ENCODE measurements around the gene B4GALNT1. TPM values are rescaled to one million over a fixed set of nuclear protein-coding genes. Genes with fewer than 3 reads are reported as not detected.

The B4GALNT1 gene
- total RNA-seq, 2 experiments from 2014 or later: 0.84 to 0.99 TPM

- Mint-ChIP-seq H3K27me3 (ENCODE audit: low read depth) (no peaks in the 10 kb centered on the region), H3K4me1 (ENCODE audit: low read depth) (peaks cover 24% of the 10 kb centered on the region), H3K36me3 (ENCODE audit: low read depth) (peaks cover 29% of the 10 kb centered on the region), H3K9me3 (ENCODE audit: insufficient read depth) (no peaks in the 10 kb centered on the region), H3K27ac (peak within 1 kb of the TSS; percentile 86), H3K4me3 (peak within 1 kb of the TSS; percentile 76)
- ChIA-PET POLR2A (no interaction called here), CTCF (interaction anchor here (1.3 kb wide), 1 partner anchor 23 kb away, joined by 3 read pairs; no protein-coding TSS in a partner anchor)
- DNase-seq (peak; percentile 58), ATAC-seq (peak; percentile 65)
Observed at GRCh38 chr12:57604454-57604991, 28.5 kb downstream of the B4GALNT1 start, which contains the start of gene DTX3. DTX3 (plus strand) TSS chr12:57604824; CDS start chr12:57606518, 1,694 bp downstream.

GRCh38 chr12:57603815-57604453, 29.1 kb downstream of the B4GALNT1 start:
- ChIA-PET CTCF (interaction anchor here (1.5 to 1.7 kb wide), 2 partner anchors 19 to 20 kb away, joined by 4 to 8 read pairs; no protein-coding TSS in a partner anchor), POLR2A (no interaction called here)
- Mint-ChIP-seq H3K4me3 (peak overlapping the region; percentile 73), H3K4me1 (ENCODE audit: low read depth) (peaks cover 24% of the 10 kb centered on the region), H3K9me3 (ENCODE audit: insufficient read depth) (no peaks in the 10 kb centered on the region), H3K36me3 (ENCODE audit: low read depth) (peaks cover 35% of the 10 kb centered on the region), H3K27me3 (ENCODE audit: low read depth) (no peaks in the 10 kb centered on the region), H3K27ac (peak overlapping the region; percentile 73)
- ATAC-seq (no peak), DNase-seq (no peak)

GRCh38 chr12:57603324-57603723, 29.7 kb downstream of the B4GALNT1 start:
- Mint-ChIP-seq H3K27ac (peak overlapping the region; percentile 73), H3K4me1 (ENCODE audit: low read depth) (peaks cover 24% of the 10 kb centered on the region), H3K9me3 (ENCODE audit: insufficient read depth) (no peaks in the 10 kb centered on the region), H3K4me3 (no peak overlapping the region), H3K36me3 (ENCODE audit: low read depth) (peaks cover 38% of the 10 kb centered on the region), H3K27me3 (ENCODE audit: low read depth) (no peaks in the 10 kb centered on the region)
- no peak for DNase-seq
- POLR2A ChIA-PET: no interaction called here
- CTCF ChIA-PET: interaction anchor here (1.5 to 1.7 kb wide), 2 partner anchors 19 to 20 kb away, joined by 4 to 8 read pairs; no protein-coding TSS in a partner anchor
- no peak for ATAC-seq

- Mint-ChIP-seq H3K27me3 (ENCODE audit: low read depth) (no peaks in the 10 kb centered on the region), H3K9me3 (ENCODE audit: insufficient read depth) (no peaks in the 10 kb centered on the region), H3K36me3 (ENCODE audit: low read depth) (peaks cover 42% of the 10 kb centered on the region), H3K4me1 (ENCODE audit: low read depth) (peaks cover 24% of the 10 kb centered on the region), H3K27ac (no peak overlapping the region), H3K4me3 (no peak overlapping the region)
- DNase-seq: no peak
- ChIA-PET POLR2A (no interaction called here), CTCF (interaction anchor here (1.5 to 1.7 kb wide), 2 partner anchors 19 to 20 kb away, joined by 4 to 8 read pairs; no protein-coding TSS in a partner anchor)
- no peak for ATAC-seq
Observed at GRCh38 chr12:57602544-57602943, 30.5 kb downstream of the B4GALNT1 start.

- peaks cover 53% of the 10 kb centered on the region for H3K36me3 Mint-ChIP-seq (ENCODE audit: low read depth)
- no peak overlapping the region for H3K4me3 Mint-ChIP-seq
- no peak for ATAC-seq
- ChIA-PET POLR2A (interaction anchor here (0.5 to 0.9 kb wide), 3 partner anchors 9 to 173 kb away, joined by 3 to 4 read pairs (median 3); partner anchors contain the start of gene PIP4K2C), CTCF (interaction anchor here (0.8 to 1.8 kb wide), 4 partner anchors 9 to 33 kb away, joined by 3 to 8 read pairs (median 4); partner anchors contain the start of gene B4GALNT1)
- H3K9me3 Mint-ChIP-seq (ENCODE audit: insufficient read depth): no peaks in the 10 kb centered on the region
- no peaks in the 10 kb centered on the region for H3K27me3 Mint-ChIP-seq (ENCODE audit: low read depth)
- no peak for DNase-seq
- peaks cover 19% of the 10 kb centered on the region for H3K4me1 Mint-ChIP-seq (ENCODE audit: low read depth)
- no peak overlapping the region for H3K27ac Mint-ChIP-seq
Observed at GRCh38 chr12:57600395-57600794, 32.6 kb downstream of the B4GALNT1 start.

GRCh38 chr12:57593187-57593586, 39.8 kb downstream of the B4GALNT1 start:
- Mint-ChIP-seq H3K36me3 (ENCODE audit: low read depth) (peaks cover 28% of the 10 kb centered on the region), H3K4me3 (no peak overlapping the region), H3K9me3 (ENCODE audit: insufficient read depth) (no peaks in the 10 kb centered on the region), H3K27ac (no peak overlapping the region), H3K27me3 (ENCODE audit: low read depth) (no peaks in the 10 kb centered on the region), H3K4me1 (ENCODE audit: low read depth) (peaks cover 28% of the 10 kb centered on the region)
- ATAC-seq (no peak), DNase-seq (no peak)
- ChIA-PET POLR2A (interaction anchor here (0.6 to 1.3 kb wide), 2 partner anchors 10 to 12 kb away, joined by 3 to 5 read pairs; no protein-coding TSS in a partner anchor), CTCF (interaction anchor here (1.1 to 4.8 kb wide), 9 partner anchors 10 to 163 kb away, joined by 3 to 49 read pairs (median 4); no protein-coding TSS in a partner anchor)

- H3K27ac Mint-ChIP-seq: no peak overlapping the region
- CTCF ChIA-PET: interaction anchor here (0.9 to 4.8 kb wide), 9 partner anchors 10 to 164 kb away, joined by 3 to 49 read pairs (median 4); no protein-coding TSS in a partner anchor
- POLR2A ChIA-PET: interaction anchor here (0.7 to 2.2 kb wide), 3 partner anchors 13 to 73 kb away, joined by 3 to 12 read pairs (median 5); no protein-coding TSS in a partner anchor
- no peak for DNase-seq
- H3K27me3 Mint-ChIP-seq (ENCODE audit: low read depth): no peaks in the 10 kb centered on the region
- no peaks in the 10 kb centered on the region for H3K9me3 Mint-ChIP-seq (ENCODE audit: insufficient read depth)
- no peak for ATAC-seq
- peaks cover 26% of the 10 kb centered on the region for H3K36me3 Mint-ChIP-seq (ENCODE audit: low read depth)
- H3K4me3 Mint-ChIP-seq: peak overlapping the region; percentile 85
- peaks cover 28% of the 10 kb centered on the region for H3K4me1 Mint-ChIP-seq (ENCODE audit: low read depth)
Observed at GRCh38 chr12:57592551-57593165, 40.3 kb downstream of the B4GALNT1 start.

- Mint-ChIP-seq H3K9me3 (ENCODE audit: insufficient read depth) (no peaks in the 10 kb centered on the region), H3K4me1 (ENCODE audit: low read depth) (peaks cover 28% of the 10 kb centered on the region), H3K27ac (peak overlapping the region; percentile 84), H3K4me3 (peak overlapping the region; percentile 85), H3K27me3 (ENCODE audit: low read depth) (no peaks in the 10 kb centered on the region), H3K36me3 (ENCODE audit: low read depth) (peaks cover 21% of the 10 kb centered on the region)
- ChIA-PET CTCF (interaction anchor here (0.9 to 4.8 kb wide), 9 partner anchors 8 to 165 kb away, joined by 3 to 49 read pairs (median 4); partner anchors contain the start of gene ARHGEF25), POLR2A (interaction anchor here (0.7 to 2.4 kb wide), 6 partner anchors 8 to 72 kb away, joined by 3 to 12 read pairs (median 4); partner anchors contain the start of gene ARHGEF25)
- no peak for DNase-seq
- ATAC-seq: no peak
Observed at GRCh38 chr12:57591782-57592325, 41.1 kb downstream of the B4GALNT1 start.

GRCh38 chr12:57590864-57591781, 41.9 kb downstream of the B4GALNT1 start, which contains the start of gene PIP4K2C:
PIP4K2C (plus strand) TSS chr12:57591192; CDS start chr12:57591290, 98 bp downstream.
- DNase-seq (peak; percentile 85), ATAC-seq (peak; percentile 96)
- H3K4me3 Mint-ChIP-seq: peak within 1 kb of the TSS; percentile 85
- H3K36me3 Mint-ChIP-seq (ENCODE audit: low read depth): peaks cover 18% of the 10 kb centered on the region
- ChIA-PET POLR2A (interaction anchor here (0.7 to 2.4 kb wide), 8 partner anchors 9 to 129 kb away, joined by 3 to 12 read pairs (median 4); partner anchors contain the start of gene ARHGEF25), CTCF (interaction anchor here (0.9 to 4.8 kb wide), 7 partner anchors 8 to 166 kb away, joined by 3 to 49 read pairs (median 4); partner anchors contain the start of genes ARHGEF25 and B4GALNT1)
- peaks cover 28% of the 10 kb centered on the region for H3K4me1 Mint-ChIP-seq (ENCODE audit: low read depth)
- no peaks in the 10 kb centered on the region for H3K9me3 Mint-ChIP-seq (ENCODE audit: insufficient read depth)
- no peaks in the 10 kb centered on the region for H3K27me3 Mint-ChIP-seq (ENCODE audit: low read depth)
- peak within 1 kb of the TSS; percentile 84 for H3K27ac Mint-ChIP-seq

- no peak for DNase-seq
- no peak for ATAC-seq
- ChIA-PET CTCF (interaction anchor here (0.6 to 4.8 kb wide), 5 partner anchors 8 to 167 kb away, joined by 3 to 49 read pairs (median 4); partner anchors contain the start of gene B4GALNT1), POLR2A (interaction anchor here (1.0 to 2.4 kb wide), 6 partner anchors 9 to 129 kb away, joined by 3 to 12 read pairs (median 4); partner anchors contain the start of gene ARHGEF25)
- Mint-ChIP-seq H3K9me3 (ENCODE audit: insufficient read depth) (no peaks in the 10 kb centered on the region), H3K27me3 (ENCODE audit: low read depth) (no peaks in the 10 kb centered on the region), H3K4me3 (peak overlapping the region; percentile 85), H3K4me1 (ENCODE audit: low read depth) (peaks cover 28% of the 10 kb centered on the region), H3K36me3 (ENCODE audit: low read depth) (peaks cover 14% of the 10 kb centered on the region), H3K27ac (peak overlapping the region; percentile 84)
Observed at GRCh38 chr12:57590479-57590863, 42.5 kb downstream of the B4GALNT1 start.
